Measurements from ENCODE around the gene XRCC5.

The XRCC5 gene

GRCh38 chr2:216086207-216086893, 22.8 kb upstream of the XRCC5 start:
- no peak for DNase-seq

DNA sequence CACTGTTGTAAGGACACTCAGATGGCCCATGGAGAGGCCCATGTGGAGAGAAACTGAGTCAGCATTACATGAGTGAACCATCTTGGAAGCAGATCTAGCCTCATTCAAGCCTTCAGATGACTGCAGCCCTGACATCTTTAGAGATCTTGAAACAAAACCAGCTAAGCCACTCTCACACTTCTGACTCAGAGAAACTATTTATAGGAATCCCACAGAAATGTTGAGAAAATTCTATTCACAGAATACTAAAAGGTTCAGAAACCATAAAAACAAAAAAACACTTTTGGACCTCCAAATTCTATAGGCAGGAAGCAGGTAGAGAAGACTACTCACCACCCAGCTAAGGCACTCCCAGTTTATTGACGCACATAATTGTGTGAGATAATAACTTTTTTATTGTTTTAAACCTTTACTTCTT, 18.8 kb upstream of the XRCC5 start:
- DNase-seq = no peak

GRCh38 chr2:216092646-216093045, 16.5 kb upstream of the XRCC5 start:
- no peak for DNase-seq

DNA sequence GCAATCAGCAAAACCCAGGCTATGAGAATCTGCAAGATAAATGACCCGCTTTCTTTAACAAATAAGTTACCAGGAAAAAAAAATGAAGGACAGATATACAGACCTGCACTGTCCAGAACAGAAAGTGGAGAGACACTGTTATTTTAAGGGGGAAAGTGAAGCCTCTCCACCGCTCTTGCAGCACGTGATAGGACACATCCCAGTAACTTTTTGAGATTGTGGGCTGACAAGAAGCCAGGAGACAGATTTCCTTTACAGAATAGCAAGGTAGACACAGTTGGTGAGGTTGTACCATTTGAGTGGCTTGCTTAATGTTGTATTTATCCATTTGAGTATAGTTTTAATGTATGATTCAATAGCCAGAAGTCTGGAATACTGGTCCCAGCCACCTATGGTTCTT, 14.4 kb upstream of the XRCC5 start:
- no peak for DNase-seq

DNA sequence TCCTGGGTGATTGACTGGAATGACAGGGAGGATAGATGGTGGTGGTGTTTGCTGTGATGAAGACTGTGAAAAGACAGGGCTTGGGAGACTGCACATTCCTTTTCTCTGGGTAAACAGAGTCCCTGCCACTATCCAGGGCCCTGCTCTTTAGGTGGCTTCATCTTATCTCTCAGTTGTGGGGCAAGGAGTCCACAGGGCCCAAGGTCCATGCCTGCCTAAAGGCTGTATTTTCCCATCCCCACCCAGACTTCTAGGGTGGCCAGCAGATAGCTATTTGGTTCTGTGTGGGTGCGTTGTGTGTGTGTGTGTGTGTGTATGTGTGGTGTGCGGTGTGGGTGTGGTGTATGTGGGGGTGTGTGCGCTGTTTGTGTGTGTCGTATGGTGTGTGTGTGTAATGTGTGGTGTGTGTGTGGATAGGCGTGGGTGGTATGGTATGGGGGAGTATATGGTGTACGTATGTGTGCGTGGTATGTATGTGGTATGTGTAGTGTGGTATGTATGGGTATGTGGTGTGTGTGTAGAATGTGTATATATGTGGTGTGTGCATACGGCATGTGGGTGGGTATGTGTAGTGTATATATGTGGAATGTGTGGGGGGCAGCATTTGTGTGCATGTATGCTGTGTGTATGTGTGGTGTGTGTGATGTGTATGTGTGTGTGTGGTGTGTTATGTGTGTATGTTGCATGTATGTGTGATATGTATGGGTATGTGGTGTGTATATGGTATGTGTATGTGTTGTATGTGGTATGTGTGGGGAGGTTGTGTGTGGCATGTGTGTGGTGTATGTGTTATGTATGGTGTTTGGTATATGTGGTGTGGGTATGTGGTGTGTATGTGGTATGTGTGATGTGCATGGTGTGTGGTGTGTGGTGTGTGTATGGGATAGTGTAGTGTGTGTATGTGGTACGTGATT, 10.5 kb upstream of the XRCC5 start:
- DNase-seq = no peak

GRCh38 chr2:216101109-216101508, 8.0 kb upstream of the XRCC5 start:
- DNase-seq = no peak

- DNase-seq = no peak
Measured at GRCh38 chr2:216103213-216103612, 5.9 kb upstream of the XRCC5 start.

DNA sequence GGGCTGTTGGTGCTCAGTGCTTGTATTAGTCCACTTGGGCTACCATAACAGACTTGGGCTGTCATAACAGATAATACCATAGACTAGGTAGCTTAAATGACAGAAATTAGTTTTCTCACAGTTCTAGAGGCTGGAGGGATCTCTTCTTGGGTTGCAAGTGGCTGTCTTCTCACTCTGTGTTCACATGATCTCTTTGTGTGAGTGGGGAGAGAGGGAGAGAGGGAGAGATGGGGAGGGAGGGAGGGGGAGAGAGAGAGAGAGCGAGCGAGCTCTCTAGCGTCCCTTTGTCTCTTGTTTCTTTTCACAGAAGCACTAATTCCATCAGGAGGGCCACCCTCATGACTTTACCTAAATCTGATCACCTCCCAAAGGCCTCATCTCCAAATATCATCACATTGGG, 4.5 kb upstream of the XRCC5 start:
- DNase-seq = no peak

GRCh38 chr2:216107320-216107719, 1.8 kb upstream of the XRCC5 start:
- DNase-seq = no peak

DNA sequence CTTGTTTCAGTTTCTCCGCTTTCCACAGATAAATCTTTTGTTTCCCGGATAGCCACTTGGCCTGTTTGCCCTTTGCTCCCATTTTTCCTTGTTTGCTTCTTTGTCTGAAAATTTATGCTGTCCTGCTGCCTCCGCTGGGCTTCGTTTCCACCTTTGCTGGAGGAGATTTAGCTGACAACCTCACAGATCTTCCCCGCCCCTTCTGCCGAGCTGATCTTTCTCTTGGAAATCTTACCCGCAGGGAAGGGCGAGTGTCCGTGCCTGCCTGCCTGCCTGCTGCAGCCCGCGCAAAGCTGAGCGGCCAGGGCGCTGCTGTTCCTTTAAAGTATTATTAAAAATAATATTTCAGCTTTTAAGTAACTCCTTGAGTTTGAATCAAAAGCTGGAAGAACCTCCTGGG, 1.4 kb upstream of the XRCC5 start:
- DNase-seq = no peak

DNA sequence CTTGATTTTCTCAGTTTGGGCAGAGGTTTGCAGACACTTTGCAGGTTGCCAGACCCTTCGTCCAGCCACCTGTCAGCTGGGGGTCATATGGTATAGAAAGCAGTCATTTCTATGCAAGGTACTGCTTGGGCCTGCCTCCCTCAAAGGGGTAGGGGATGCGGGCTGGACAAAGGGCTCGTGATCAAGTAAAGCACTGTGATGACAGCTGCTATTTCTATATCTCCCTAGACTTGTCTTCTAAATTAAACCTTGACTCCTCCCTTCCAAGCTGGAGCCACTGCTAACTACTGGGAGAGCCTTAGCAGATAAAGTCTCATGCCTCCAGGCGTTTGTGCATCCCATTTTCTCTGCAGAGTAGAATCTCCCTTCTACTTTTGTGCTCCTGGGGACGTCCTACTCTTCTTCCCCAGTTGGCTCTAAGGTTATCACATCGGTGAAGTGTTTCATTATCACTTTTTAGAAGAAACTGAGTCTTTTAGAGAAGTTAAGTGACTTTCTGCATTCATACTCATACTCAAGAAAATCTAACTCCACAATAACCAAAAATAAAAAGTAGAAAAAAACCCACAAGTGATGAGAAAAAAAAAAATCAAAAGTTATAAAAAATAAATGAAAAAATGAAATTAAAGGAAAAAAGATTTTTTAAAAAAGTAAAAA, 710 bp upstream of the XRCC5 start:
- DNase-seq = no peak

DNA sequence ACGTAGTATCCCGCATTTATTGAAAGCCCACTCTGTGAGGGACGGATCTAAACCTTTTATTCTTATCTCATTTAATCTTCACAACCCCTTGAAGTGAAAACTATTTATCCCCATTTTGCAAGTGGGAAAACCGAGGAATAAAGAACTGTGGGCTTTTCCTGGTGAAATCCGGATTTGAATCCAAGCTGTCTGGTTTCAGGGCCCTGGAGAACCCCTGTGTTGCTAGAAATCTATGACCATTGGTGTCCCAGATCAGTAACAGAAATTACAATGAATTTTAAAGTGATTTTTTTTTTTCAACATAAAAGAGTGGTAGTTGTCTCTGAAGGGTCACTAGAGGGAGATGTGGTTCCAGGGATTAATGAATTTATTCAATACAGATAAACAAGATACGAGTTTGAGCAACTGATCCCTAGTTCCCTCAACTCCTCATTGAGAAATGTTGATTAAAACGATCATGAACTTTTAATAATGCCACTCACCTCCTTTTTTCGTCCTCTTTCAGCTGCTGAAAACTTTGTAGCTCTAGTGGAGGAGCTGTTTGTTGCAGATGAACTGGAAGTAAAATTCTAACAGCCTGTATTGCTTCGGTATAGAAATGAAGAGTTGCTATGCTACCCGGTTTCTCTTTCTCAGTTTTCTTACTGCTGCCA, 940 bp downstream of the XRCC5 start:
- DNase-seq = no peak

DNA sequence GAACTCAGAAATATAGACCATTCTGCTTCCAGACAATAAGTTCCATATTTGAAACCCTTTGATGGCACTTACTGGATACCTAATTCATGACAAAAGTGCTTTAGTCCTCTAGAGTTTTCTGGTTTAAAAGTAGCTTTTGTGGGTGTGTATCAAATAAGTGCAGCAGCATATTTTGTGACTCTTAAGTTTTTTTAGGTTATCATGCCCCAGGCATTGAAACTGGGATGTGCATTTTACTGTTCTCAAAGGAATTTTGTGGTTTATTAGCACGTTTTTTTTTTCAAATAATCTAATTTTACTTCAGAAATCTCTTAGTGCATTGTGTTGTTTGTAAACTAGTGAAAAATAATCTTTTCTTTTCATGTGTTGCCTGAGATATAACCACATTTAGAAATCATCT, 1.5 kb downstream of the XRCC5 start:
- no peak for DNase-seq

DNA sequence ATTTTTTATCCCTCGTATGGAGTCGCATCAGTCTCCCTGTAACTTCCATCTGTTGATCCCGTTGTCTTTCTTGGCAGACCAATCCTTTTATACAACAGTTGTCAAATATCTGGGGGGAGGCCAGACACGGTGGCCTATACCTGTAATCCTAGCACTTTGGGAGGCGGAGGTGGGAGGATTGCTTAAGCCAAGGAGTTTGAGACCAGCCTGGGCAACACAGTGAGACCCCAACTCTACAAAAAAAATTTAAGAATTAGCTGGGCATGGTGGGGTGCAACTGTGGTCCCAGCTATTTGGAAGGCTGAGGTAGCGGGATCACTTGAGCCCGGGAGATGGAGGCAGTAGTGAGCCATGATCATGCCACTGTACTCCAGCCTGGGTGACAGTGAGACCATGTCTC, 2.0 kb downstream of the XRCC5 start:
- DNase-seq = no peak

- DNase-seq = no peak
Measured at GRCh38 chr2:216112926-216113325, 3.8 kb downstream of the XRCC5 start.

DNA sequence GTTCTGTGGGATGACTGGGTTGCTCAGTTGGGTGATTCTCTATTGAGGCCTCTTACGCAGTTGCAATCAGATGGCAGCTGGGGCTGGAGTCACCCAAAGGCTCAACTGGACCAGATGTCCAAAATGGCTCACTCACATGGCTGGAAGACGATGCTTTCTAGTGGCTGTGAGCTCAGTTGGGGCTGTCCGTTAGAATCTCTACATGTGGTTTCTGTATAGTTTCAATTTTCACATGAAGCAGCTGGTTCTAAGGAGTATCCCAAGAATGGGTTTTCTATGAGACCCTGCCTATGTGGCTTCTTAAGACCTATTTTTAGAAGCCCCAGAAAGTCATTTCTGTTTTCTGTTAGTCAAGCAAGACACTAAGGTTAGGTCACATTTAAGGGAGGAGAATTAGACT, 4.4 kb downstream of the XRCC5 start:
- DNase-seq = no peak

DNA sequence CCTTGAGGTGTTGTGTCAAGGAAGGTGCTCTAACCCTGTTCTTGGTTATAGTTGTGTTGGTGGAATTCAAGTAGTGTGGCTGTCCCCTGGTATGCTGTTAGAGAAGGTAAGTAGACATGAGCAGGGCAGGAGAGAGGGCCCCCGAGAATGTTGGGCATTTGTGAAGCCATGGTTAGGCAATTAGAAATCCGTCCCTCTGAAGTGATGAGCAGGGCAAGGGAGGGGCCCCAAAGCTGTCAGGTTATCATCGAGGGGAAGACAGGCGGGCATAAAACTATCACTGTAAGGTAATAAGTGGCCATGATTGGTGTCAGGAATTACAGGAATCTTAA, 5.2 kb downstream of the XRCC5 start:
- DNase-seq = no peak

- DNase-seq = peak; percentile 96
Measured at GRCh38 chr2:216114714-216115531, 5.8 kb downstream of the XRCC5 start.

GRCh38 chr2:216116418-216116817, 7.3 kb downstream of the XRCC5 start:
- no peak for DNase-seq

DNA sequence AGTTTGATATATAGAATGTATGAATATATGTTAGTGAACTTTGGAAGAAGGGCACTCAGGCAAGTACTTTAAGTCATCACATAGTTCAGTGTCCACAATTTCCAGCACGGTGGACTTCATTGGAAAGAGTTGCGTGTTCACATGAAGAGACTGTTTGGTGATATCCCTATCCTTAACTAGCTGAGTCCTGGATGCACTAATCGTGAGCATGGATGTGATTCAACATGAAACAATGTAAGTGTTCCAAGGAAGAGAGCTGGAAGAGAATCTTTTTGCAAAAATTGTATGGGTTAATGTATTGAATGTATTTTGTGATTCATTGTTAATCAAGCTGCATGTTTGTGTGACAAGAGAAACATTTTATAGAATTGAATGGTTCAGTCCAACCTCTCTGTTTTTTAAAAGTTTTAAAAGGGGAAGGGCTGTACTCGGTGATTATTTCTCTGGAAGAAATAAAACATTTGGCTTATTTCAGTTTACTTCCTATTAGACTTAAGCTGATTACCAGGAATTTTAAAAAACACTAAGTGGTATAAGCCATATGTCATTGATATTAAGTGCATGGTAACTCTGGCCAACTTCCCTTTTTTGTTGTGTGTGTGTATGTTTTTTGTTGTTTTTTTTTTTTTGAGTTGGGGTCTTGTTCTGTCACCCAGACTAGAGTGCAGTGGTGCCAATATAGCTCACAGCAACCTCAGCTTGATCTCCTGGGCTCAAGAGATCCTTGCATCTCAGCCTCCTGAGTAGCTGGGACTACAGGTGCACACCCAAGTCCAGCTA, 8.6 kb downstream of the XRCC5 start:
- no peak for DNase-seq

- DNase-seq = no peak
Measured at GRCh38 chr2:216118474-216118873, 9.3 kb downstream of the XRCC5 start.

DNA sequence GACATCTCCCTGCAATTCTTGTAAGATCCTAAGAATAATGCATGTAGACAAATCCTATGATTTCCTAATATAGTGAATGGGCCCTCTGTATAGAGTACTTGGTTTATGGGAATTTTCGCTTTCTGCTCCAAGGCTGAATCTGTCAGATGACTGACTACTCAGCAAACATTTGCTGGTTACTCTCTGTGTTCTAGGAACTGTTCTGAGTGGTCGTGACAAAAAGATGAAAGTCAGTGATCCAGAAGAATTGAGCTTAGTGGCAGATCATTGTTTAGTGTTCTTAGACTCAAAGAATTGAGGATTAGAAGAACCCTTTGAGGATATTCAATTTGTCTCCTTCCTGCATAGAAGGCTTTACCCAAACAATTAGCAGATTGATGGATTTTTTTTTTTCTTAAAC, 10.0 kb downstream of the XRCC5 start:
- no peak for DNase-seq
